Caco-2 (cell line): Measurements from ENCODE around the gene ZSWIM4. TPM values are rescaled to one million over a fixed set of nuclear protein-coding genes. Genes with fewer than 3 reads are reported as not detected.

Experiments used
- BruUV-seq: library from RNA; stranded (reverse); fragments of 400-500 nt; replicated peaks from 2 replicates; lab custom pipeline; 2021; lab: Mats Ljungman, UMichigan
- CTCF ChIA-PET: fragments of 300-600 bp; sonication (Branson Sonifier 250); formaldehyde crosslinking; loops from one replicate; lab custom pipeline; 2022; ENCODE audit warnings: antibody characterized with exemption; lab: Charles Lee
- POLR2A ChIA-PET: fragments of 300-600 bp; sonication (Branson Sonifier 250); formaldehyde crosslinking; loops from one replicate; lab custom pipeline; 2022; ENCODE audit warnings: antibody characterized with exemption; lab: Charles Lee
- DNase-seq, 2 experiments: peaks; one replicate each; pipeline versions ENCODE4 v3.0.0 to v3.0.0-alpha.2; 2020 to 2022
- H3K27me3 ChIP-seq: replicated peaks from 2 replicates; pipeline ENCODE4 v1.6.0; 2011; ENCODE audit warnings: low read length; ENCODE audit not compliant: control insufficient read depth, insufficient read depth
- H3K36me3 ChIP-seq: 2 replicates; pipeline ENCODE4 v1.5.1; 2011; ENCODE audit warnings: low read length; ENCODE audit not compliant: control insufficient read depth, insufficient read depth
- H3K4me1 ChIP-seq: fragments of 250-450 bp; sonication (Bioruptor Pico); 2 replicates; pipeline ENCODE4 v1.5.1; 2020; ENCODE audit warnings: mild to moderate bottlenecking
- H3K4me3 ChIP-seq: 2 replicates; pipeline ENCODE4 v1.5.1; 2011; ENCODE audit warnings: low read depth, mild to moderate bottlenecking, control low read depth, low read length
- H3K9me3 ChIP-seq: fragments of 250-450 bp; sonication (Bioruptor Pico); 2 replicates; pipeline ENCODE4 v1.5.1; 2020; ENCODE audit warnings: mild to moderate bottlenecking, moderate library complexity
- H3K27ac Mint-ChIP-seq: one replicate; pipeline ENCODE4 v1.8.0; 2022; ENCODE audit warnings: mixed read lengths; ENCODE audit not compliant: unreplicated experiment
- H3K27me3 Mint-ChIP-seq: one replicate; pipeline ENCODE4 v1.8.0; 2022; ENCODE audit warnings: mixed read lengths; ENCODE audit not compliant: insufficient read depth, unreplicated experiment
- H3K36me3 Mint-ChIP-seq: one replicate; pipeline ENCODE4 v1.8.0; 2022; ENCODE audit warnings: mild to moderate bottlenecking, mixed read lengths; ENCODE audit not compliant: insufficient read depth, unreplicated experiment
- H3K4me1 Mint-ChIP-seq: one replicate; pipeline ENCODE4 v1.8.0; 2022; ENCODE audit warnings: low read depth, mixed read lengths; ENCODE audit not compliant: unreplicated experiment
- H3K4me3 Mint-ChIP-seq: one replicate; pipeline ENCODE4 v1.8.0; 2022; ENCODE audit warnings: mild to moderate bottlenecking, moderate library complexity, mixed read lengths; ENCODE audit not compliant: unreplicated experiment
- H3K9me3 Mint-ChIP-seq: one replicate; pipeline ENCODE4 v1.8.0; 2022; ENCODE audit warnings: mixed read lengths; ENCODE audit not compliant: unreplicated experiment
- CTCF ChIP-seq, 2 experiments: fragments of 200-600 bp in 1 of 2; IDR thresholded peaks; 1 replicate in 1 of 2; 2 replicates in 1 of 2; pipeline versions ENCODE4 v1.5.1 to v1.8.0; 2011 to 2022; ENCODE audit warnings: antibody characterized with exemption in 1 of 2, control low read depth in 1 of 2, inconsistent platforms in 1 of 2, low read depth in 1 of 2, low read length in 1 of 2, mild to moderate bottlenecking in 1 of 2, moderate library complexity in 1 of 2; ENCODE audit not compliant: insufficient read depth in 1 of 2, severe bottlenecking in 1 of 2, unreplicated experiment in 1 of 2
- intact Hi-C: fragments of 100-400 bp; cut with micrococcal nuclease; formaldehyde crosslinking; loops from one replicate; pipeline ENCODE4 v1.10.0; 2022; ENCODE audit not compliant: unreplicated experiment
- total RNA-seq: library from RNA; stranded (reverse); gene quantifications from 2 replicates; pipeline ENCODE4 v1.2.3, GENCODE V29; 2022

The ZSWIM4 gene
- total RNA-seq, 1 experiment from 2014 or later: 4.0 TPM

GRCh38 chr19:13813147-13813546, 17.9 kb downstream of the ZSWIM4 start:
- H3K27me3 Mint-ChIP-seq: no peaks in the 10 kb centered on the region
- intact Hi-C loops: no loop called here

GRCh38 chr19:13814550-13814949, 19.3 kb downstream of the ZSWIM4 start:
- Histone ChIP-seq H3K36me3 (peaks cover 2% of the 10 kb centered on the region; the same call in 1 of the 2 replicates), H3K4me3 (no peak overlapping the region), H3K9me3 (no peaks in the 10 kb centered on the region), H3K4me1 (no peaks in the 10 kb centered on the region), H3K27me3 (no peaks in the 10 kb centered on the region)
- no peaks in the 10 kb centered on the region for H3K4me1 Mint-ChIP-seq
- H3K27ac Mint-ChIP-seq: no peak overlapping the region
- peaks cover 10% of the 10 kb centered on the region for H3K9me3 Mint-ChIP-seq
- peaks cover 13% of the 10 kb centered on the region for H3K36me3 Mint-ChIP-seq
- TF ChIP-seq CTCF (IDR thresholded peaks at IDR 0.05; ENCODE audit: insufficient read depth in 1 of 2, low read depth in 1 of 2, low read length in 1 of 2, severe bottlenecking in 1 of 2, unreplicated experiment in 1 of 2): no peak
- H3K4me3 Mint-ChIP-seq: no peak overlapping the region
- ChIA-PET POLR2A (no interaction called here), CTCF (no interaction called here)
- intact Hi-C loops: no loop called here
- no peaks in the 10 kb centered on the region for H3K27me3 Mint-ChIP-seq
- DNase-seq: no peak
- BruUV-seq: no TSS peak

More at GRCh38 chr19:13813147-13813546, 17.9 kb downstream of the ZSWIM4 start:
- CTCF ChIA-PET: no interaction called here
- Histone ChIP-seq H3K9me3 (no peaks in the 10 kb centered on the region), H3K36me3 (peaks cover 2% of the 10 kb centered on the region; the same call in 1 of the 2 replicates), H3K4me3 (no peak overlapping the region), H3K4me1 (no peaks in the 10 kb centered on the region), H3K27me3 (no peaks in the 10 kb centered on the region)
- H3K27ac Mint-ChIP-seq: no peak overlapping the region
- H3K4me1 Mint-ChIP-seq: no peaks in the 10 kb centered on the region
- no peak for TF ChIP-seq CTCF (IDR thresholded peaks at IDR 0.05; ENCODE audit: insufficient read depth in 1 of 2, low read depth in 1 of 2, low read length in 1 of 2, severe bottlenecking in 1 of 2, unreplicated experiment in 1 of 2)
- no peak for DNase-seq
- BruUV-seq: no TSS peak
- peaks cover 8% of the 10 kb centered on the region for H3K36me3 Mint-ChIP-seq
- POLR2A ChIA-PET: interaction anchor here (0.5 kb wide), 1 partner anchor 53 kb away, joined by 8 read pairs; no protein-coding TSS in a partner anchor
- no peak overlapping the region for H3K4me3 Mint-ChIP-seq
- peaks cover 10% of the 10 kb centered on the region for H3K9me3 Mint-ChIP-seq

GRCh38 chr19:13817018-13817614, 21.9 kb downstream of the ZSWIM4 start:
- H3K36me3 Mint-ChIP-seq: peaks cover 13% of the 10 kb centered on the region
- H3K4me1 Mint-ChIP-seq: no peaks in the 10 kb centered on the region
- ChIA-PET CTCF (interaction anchor here (0.8 to 1.2 kb wide), 3 partner anchors 37 to 320 kb away, joined by 3 to 8 read pairs (median 3); partner anchors contain the start of gene ASF1B), POLR2A (interaction anchor here (0.6 to 1.3 kb wide), 5 partner anchors 22 to 45 kb away, joined by 3 to 6 read pairs (median 4); partner anchors contain the start of genes C19orf53 and ZSWIM4)
- intact Hi-C loops: no loop called here
- no peaks in the 10 kb centered on the region for H3K4me1 ChIP-seq
- peak overlapping the region; percentile 70 for H3K4me3 ChIP-seq
- H3K4me3 Mint-ChIP-seq: peak overlapping the region; percentile 76
- no TSS peak for BruUV-seq
- no peaks in the 10 kb centered on the region for H3K27me3 ChIP-seq
- no peak for TF ChIP-seq CTCF (IDR thresholded peaks at IDR 0.05; ENCODE audit: insufficient read depth in 1 of 2, low read depth in 1 of 2, low read length in 1 of 2, severe bottlenecking in 1 of 2, unreplicated experiment in 1 of 2)
- H3K27ac Mint-ChIP-seq: no peak overlapping the region
- peak; percentile 85 to 90 for DNase-seq
- H3K36me3 ChIP-seq: peaks cover 2% of the 10 kb centered on the region; the same call in 1 of the 2 replicates
- peaks cover 10% of the 10 kb centered on the region for H3K9me3 Mint-ChIP-seq
- H3K27me3 Mint-ChIP-seq: no peaks in the 10 kb centered on the region
- H3K9me3 ChIP-seq: no peaks in the 10 kb centered on the region
